Loucy (cell line): ENCODE results near the gene TBC1D1.

Experiments used
- H2AFZ ChIP-seq: fragments of 200-600 bp; sonication (generic); 2 replicates; pipeline ENCODE4 v1.6.0; 2016; ENCODE audit warnings: antibody characterized with exemption, mild to moderate bottlenecking, low read length, moderate library complexity
- H3F3A ChIP-seq: fragments of 200-600 bp; 2 replicates; pipeline ENCODE4 v1.6.0; 2016; ENCODE audit warnings: antibody characterized with exemption, low read depth, mild to moderate bottlenecking
- H3K27me3 ChIP-seq: fragments of 200-600 bp; sonication (generic); 2 replicates; pipeline ENCODE4 v1.6.1; 2014; ENCODE audit warnings: low read length, mild to moderate bottlenecking; ENCODE audit not compliant: insufficient read depth, poor library complexity, severe bottlenecking
- H3K36me3 ChIP-seq: fragments of 200-600 bp; sonication (generic); 2 replicates; pipeline ENCODE4 v1.6.1; 2016; ENCODE audit warnings: low read length; ENCODE audit not compliant: insufficient read depth
- H3K4me1 ChIP-seq: fragments of 200-600 bp; sonication (generic); 2 replicates; pipeline ENCODE4 v1.5.1; 2014; ENCODE audit warnings: low read length, mild to moderate bottlenecking; ENCODE audit not compliant: insufficient read depth, poor library complexity, severe bottlenecking
- H3K4me2 ChIP-seq: fragments of 200-600 bp; sonication (generic); 2 replicates; pipeline ENCODE4 v1.6.0; 2014; ENCODE audit warnings: antibody characterized with exemption, low read length, low read depth, mild to moderate bottlenecking; ENCODE audit not compliant: poor library complexity, severe bottlenecking
- H3K4me3 ChIP-seq: fragments of 200-600 bp; sonication (generic); 2 replicates; pipeline ENCODE4 v1.5.1; 2014; ENCODE audit warnings: low read length, mild to moderate bottlenecking, mixed read lengths; ENCODE audit not compliant: poor library complexity, severe bottlenecking
- H3K79me2 ChIP-seq: fragments of 200-600 bp; sonication (generic); 2 replicates; pipeline ENCODE4 v1.6.1; 2014; ENCODE audit warnings: low read length; ENCODE audit not compliant: insufficient read depth
- H3K9ac ChIP-seq: fragments of 200-600 bp; sonication (generic); 2 replicates; pipeline ENCODE4 v1.6.0; 2014; ENCODE audit warnings: mild to moderate bottlenecking, low read depth, low read length, moderate library complexity; ENCODE audit not compliant: poor library complexity, severe bottlenecking
- H3K9me2 ChIP-seq: fragments of 200-600 bp; sonication (generic); replicated peaks from 2 replicates; pipeline ENCODE4 v1.6.1; 2016; ENCODE audit warnings: low read depth, low read length, mixed read lengths
- H3K9me3 ChIP-seq: fragments of 200-600 bp; sonication (generic); 2 replicates; pipeline ENCODE4 v1.6.1; 2014; ENCODE audit warnings: mild to moderate bottlenecking, antibody characterized with exemption, low read length, low read depth; ENCODE audit not compliant: insufficient read depth
- H4K20me1 ChIP-seq: fragments of 200-600 bp; sonication (generic); 2 replicates; pipeline ENCODE4 v1.6.0; 2014; ENCODE audit warnings: antibody characterized with exemption, low read length, mild to moderate bottlenecking; ENCODE audit not compliant: insufficient read depth, poor library complexity, severe bottlenecking
- EZH2phosphoT487 ChIP-seq: fragments of 200-600 bp; IDR thresholded peaks from 2 replicates; pipeline ENCODE4 v1.6.1; 2018; ENCODE audit warnings: antibody characterized with exemption, mild to moderate bottlenecking, moderate library complexity, borderline replicate concordance
- TF ChIP-seq, protein P1 (sequence below): fragments of 200-600 bp; sonication (generic); conservative IDR thresholded peaks from 2 replicates; pipeline ENCODE4 v1.5.1; 2014; ENCODE audit warnings: mild to moderate bottlenecking, antibody characterized with exemption, low read length

Gene TBC1D1

DNA sequence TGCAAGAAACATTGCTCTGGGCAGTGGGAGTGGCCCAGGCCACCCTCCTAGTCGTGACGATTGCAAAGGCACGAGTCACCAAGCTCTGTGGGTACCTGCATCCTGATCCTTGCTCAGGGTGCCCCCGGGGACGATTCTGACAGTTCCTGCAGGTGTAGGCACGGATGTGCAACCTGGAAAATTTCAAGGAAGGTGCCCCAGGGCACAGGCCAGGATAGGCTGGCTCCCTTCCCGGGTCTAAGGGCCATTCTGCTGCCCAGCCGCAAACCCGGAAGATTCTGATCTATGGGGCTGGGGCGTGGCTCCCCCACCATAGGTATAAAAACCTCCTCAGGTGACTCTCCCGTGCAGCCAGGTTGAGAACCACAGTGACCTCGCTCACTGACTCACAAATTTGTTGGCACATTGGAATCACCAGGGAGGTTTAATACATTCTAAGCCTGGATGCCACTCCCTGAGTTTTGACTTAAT lies 297.8 kb downstream of the TBC1D1 start:
- TF ChIP-seq EZH2phosphoT487, result no peak
- TF ChIP-seq, protein P1, sequence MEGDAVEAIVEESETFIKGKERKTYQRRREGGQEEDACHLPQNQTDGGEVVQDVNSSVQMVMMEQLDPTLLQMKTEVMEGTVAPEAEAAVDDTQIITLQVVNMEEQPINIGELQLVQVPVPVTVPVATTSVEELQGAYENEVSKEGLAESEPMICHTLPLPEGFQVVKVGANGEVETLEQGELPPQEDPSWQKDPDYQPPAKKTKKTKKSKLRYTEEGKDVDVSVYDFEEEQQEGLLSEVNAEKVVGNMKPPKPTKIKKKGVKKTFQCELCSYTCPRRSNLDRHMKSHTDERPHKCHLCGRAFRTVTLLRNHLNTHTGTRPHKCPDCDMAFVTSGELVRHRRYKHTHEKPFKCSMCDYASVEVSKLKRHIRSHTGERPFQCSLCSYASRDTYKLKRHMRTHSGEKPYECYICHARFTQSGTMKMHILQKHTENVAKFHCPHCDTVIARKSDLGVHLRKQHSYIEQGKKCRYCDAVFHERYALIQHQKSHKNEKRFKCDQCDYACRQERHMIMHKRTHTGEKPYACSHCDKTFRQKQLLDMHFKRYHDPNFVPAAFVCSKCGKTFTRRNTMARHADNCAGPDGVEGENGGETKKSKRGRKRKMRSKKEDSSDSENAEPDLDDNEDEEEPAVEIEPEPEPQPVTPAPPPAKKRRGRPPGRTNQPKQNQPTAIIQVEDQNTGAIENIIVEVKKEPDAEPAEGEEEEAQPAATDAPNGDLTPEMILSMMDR, result no peak
- no peaks in the 10 kb centered on the region for H3K27me3 ChIP-seq
- no peak overlapping the region for H3K4me3 ChIP-seq
- no peaks in the 10 kb centered on the region for H4K20me1 ChIP-seq
- H3K9ac ChIP-seq, result no peak overlapping the region
- no peaks in the 10 kb centered on the region for H3K79me2 ChIP-seq
- no peaks in the 10 kb centered on the region for H3K9me3 ChIP-seq
- H3K4me1 ChIP-seq, result no peaks in the 10 kb centered on the region
- H3F3A ChIP-seq, result no peaks in the 10 kb centered on the region
- no peaks in the 10 kb centered on the region for H3K36me3 ChIP-seq
- no peak overlapping the region for H2AFZ ChIP-seq
- no peak overlapping the region for H3K4me2 ChIP-seq
- H3K9me2 ChIP-seq, result no peaks in the 10 kb centered on the region
